HEK293T (cell line): ENCODE data around the gene RFLNA.

Experiments used
- ELF4 ChIP-seq: fragments of 450-650 bp; IDR thresholded peaks from 2 replicates; pipeline ENCODE4 v1.6.1; 2017; ENCODE audit warnings: antibody characterized with exemption
- FOXK2 ChIP-seq: fragments of 450-650 bp; IDR thresholded peaks from 2 replicates; pipeline ENCODE4 v1.6.1; 2016; ENCODE audit warnings: mild to moderate bottlenecking
- FOXM1 ChIP-seq: fragments of 450-650 bp; IDR thresholded peaks from 2 replicates; pipeline ENCODE4 v1.6.1; 2017; ENCODE audit warnings: mild to moderate bottlenecking, borderline replicate concordance
- NFRKB ChIP-seq: fragments of 450-650 bp; IDR thresholded peaks from 2 replicates; pipeline ENCODE4 v1.6.1; 2016; ENCODE audit warnings: mild to moderate bottlenecking, moderate library complexity
- SP1 ChIP-seq: fragments of 450-650 bp; IDR thresholded peaks from 2 replicates; pipeline ENCODE4 v1.6.1; 2017
- SUZ12 ChIP-seq: fragments of 450-650 bp; IDR thresholded peaks from 2 replicates; pipeline ENCODE4 v1.6.1; 2016; ENCODE audit warnings: mild to moderate bottlenecking
- TARDBP ChIP-seq: fragments of 450-650 bp; IDR thresholded peaks from 2 replicates; pipeline ENCODE4 v1.6.1; 2016

GRCh38 chr12:124352257-124352656, 57.4 kb downstream of the RFLNA start:
- TF ChIP-seq SUZ12: no peak
- no peak for TF ChIP-seq FOXK2
- no peak for TF ChIP-seq TARDBP
- TF ChIP-seq SP1: no peak
- TF ChIP-seq NFRKB: no peak
- no peak for TF ChIP-seq ELF4
- TF ChIP-seq FOXM1: no peak
